Endothelial cell (in vitro differentiated cells): ENCODE measurements around the gene LIN7B. TPM values are rescaled to one million over a fixed set of nuclear protein-coding genes. Genes with fewer than 3 reads are reported as not detected.

Experiments used
- DNase-seq: peaks from one replicate; pipeline ENCODE4 v3.0.0; 2021; ENCODE audit warnings: low spot score
- H3K27ac Mint-ChIP-seq: one replicate; pipeline ENCODE4 v1.8.0; 2021; ENCODE audit warnings: mixed read lengths, inconsistent platforms; ENCODE audit not compliant: unreplicated experiment
- H3K27me3 Mint-ChIP-seq: one replicate; pipeline ENCODE4 v1.8.0; 2021; ENCODE audit warnings: mild to moderate bottlenecking, moderate library complexity, mixed read lengths, inconsistent platforms; ENCODE audit not compliant: unreplicated experiment
- H3K36me3 Mint-ChIP-seq: one replicate; pipeline ENCODE4 v1.8.0; 2021; ENCODE audit warnings: mild to moderate bottlenecking, low read depth, mixed read lengths, inconsistent platforms; ENCODE audit not compliant: unreplicated experiment
- H3K4me1 Mint-ChIP-seq: one replicate; pipeline ENCODE4 v1.8.0; 2021; ENCODE audit warnings: mild to moderate bottlenecking, mixed read lengths, inconsistent platforms; ENCODE audit not compliant: unreplicated experiment
- H3K4me3 Mint-ChIP-seq: one replicate; pipeline ENCODE4 v1.8.0; 2021; ENCODE audit warnings: mild to moderate bottlenecking, mixed read lengths, inconsistent platforms; ENCODE audit not compliant: unreplicated experiment
- H3K9me3 Mint-ChIP-seq: one replicate; pipeline ENCODE4 v1.8.0; 2021; ENCODE audit warnings: mixed read lengths, inconsistent platforms; ENCODE audit not compliant: unreplicated experiment
- total RNA-seq: library from RNA; stranded (reverse); fragmentation: NEBNext Ultra II Directional; extraction: Animal tissue kit (Norgen Biotek cat#: 25700); gene quantifications from one replicate; pipeline ENCODE4 v1.2.1, GENCODE V29; 2021; ENCODE audit not compliant: unreplicated experiment
- TF ChIP-seq, protein P1 (sequence below): fragments of 200-600 bp; sonication (generic); IDR thresholded peaks from one replicate; pipeline ENCODE4 v1.5.0; 2021; ENCODE audit warnings: antibody characterized with exemption; ENCODE audit not compliant: unreplicated experiment

Gene LIN7B
- total RNA-seq, 1 donor from 2014 or later = 5.8 TPM

- TF ChIP-seq, protein P1, sequence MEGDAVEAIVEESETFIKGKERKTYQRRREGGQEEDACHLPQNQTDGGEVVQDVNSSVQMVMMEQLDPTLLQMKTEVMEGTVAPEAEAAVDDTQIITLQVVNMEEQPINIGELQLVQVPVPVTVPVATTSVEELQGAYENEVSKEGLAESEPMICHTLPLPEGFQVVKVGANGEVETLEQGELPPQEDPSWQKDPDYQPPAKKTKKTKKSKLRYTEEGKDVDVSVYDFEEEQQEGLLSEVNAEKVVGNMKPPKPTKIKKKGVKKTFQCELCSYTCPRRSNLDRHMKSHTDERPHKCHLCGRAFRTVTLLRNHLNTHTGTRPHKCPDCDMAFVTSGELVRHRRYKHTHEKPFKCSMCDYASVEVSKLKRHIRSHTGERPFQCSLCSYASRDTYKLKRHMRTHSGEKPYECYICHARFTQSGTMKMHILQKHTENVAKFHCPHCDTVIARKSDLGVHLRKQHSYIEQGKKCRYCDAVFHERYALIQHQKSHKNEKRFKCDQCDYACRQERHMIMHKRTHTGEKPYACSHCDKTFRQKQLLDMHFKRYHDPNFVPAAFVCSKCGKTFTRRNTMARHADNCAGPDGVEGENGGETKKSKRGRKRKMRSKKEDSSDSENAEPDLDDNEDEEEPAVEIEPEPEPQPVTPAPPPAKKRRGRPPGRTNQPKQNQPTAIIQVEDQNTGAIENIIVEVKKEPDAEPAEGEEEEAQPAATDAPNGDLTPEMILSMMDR = no peak
- Mint-ChIP-seq H3K36me3 (peaks cover 23% of the 10 kb centered on the region), H3K4me3 (peak overlapping the region; percentile 52), H3K4me1 (peaks cover 28% of the 10 kb centered on the region), H3K9me3 (no peaks in the 10 kb centered on the region), H3K27ac (no peak overlapping the region), H3K27me3 (peaks cover 10% of the 10 kb centered on the region)
- DNase-seq = no peak
Measured at GRCh38 chr19:49160450-49161189, 46.5 kb downstream of the LIN7B start.

DNA sequence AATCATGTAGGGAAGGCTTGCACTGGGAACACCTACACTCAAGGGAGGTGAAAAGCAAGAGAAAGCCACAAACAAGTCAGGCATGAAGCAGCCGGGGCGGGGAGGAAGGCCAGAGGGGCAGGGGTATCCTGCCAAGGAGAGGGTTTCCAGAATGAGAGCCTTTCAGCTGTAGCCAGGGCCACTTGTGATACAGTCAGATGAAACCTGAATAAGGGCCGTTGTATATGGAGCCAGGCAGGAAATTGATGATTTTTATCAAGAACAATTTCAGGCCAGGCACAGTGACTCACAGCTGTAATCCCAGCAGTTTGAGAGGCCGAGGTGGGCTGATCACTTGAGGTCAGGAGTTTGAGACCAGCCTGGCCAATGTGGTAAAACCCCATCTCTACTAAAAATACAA, 47.8 kb downstream of the LIN7B start:
- Mint-ChIP-seq H3K27me3 (peaks cover 11% of the 10 kb centered on the region), H3K36me3 (peaks cover 27% of the 10 kb centered on the region), H3K9me3 (no peaks in the 10 kb centered on the region), H3K27ac (no peak overlapping the region), H3K4me1 (peaks cover 28% of the 10 kb centered on the region), H3K4me3 (no peak overlapping the region)
- TF ChIP-seq, protein P1 = no peak
- DNase-seq = no peak

DNA sequence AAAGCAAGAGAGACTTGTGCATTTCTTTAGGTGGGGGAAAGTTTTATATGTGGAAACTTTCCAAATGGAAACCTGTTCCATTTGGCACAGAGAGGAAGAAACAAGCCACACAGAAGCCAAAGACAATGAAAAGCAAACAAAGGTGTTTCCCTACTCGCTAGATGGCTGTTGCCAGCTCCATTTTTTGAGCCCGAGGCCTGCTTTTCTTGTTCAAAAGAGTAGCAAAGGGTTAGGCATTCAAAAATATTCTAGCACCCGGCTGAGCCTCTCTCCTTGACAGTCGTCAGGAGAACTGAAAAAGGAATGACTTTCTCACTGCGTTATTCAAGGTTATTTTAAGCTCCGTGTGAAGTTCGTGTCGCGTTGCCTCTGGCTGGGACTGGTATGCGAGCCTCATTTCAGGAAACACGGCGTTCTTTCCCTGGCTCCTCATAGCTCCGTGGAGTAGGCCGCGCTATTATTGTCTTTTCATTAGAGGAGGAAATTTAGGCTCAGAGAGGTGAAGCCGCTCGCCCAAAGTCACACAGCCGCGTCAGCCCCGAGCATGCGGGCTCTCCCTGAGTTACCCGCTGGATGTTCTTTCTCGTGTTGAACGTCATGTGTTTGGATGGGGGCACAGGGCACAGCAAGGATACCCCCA, 51.1 kb downstream of the LIN7B start:
- TF ChIP-seq, protein P1 = no peak
- Mint-ChIP-seq H3K36me3 (peaks cover 21% of the 10 kb centered on the region), H3K9me3 (no peaks in the 10 kb centered on the region), H3K4me3 (no peak overlapping the region), H3K27me3 (peaks cover 6% of the 10 kb centered on the region), H3K27ac (peak overlapping the region; percentile 87), H3K4me1 (peaks cover 15% of the 10 kb centered on the region)
- no peak for DNase-seq

- H3K9me3 Mint-ChIP-seq = no peaks in the 10 kb centered on the region
- H3K27ac Mint-ChIP-seq = no peak overlapping the region
- H3K27me3 Mint-ChIP-seq = peaks cover 3% of the 10 kb centered on the region
- H3K4me3 Mint-ChIP-seq = no peak overlapping the region
- peaks cover 19% of the 10 kb centered on the region for H3K36me3 Mint-ChIP-seq
- DNase-seq = no peak
- TF ChIP-seq, protein P1 = no peak
- peaks cover 15% of the 10 kb centered on the region for H3K4me1 Mint-ChIP-seq
Measured at GRCh38 chr19:49165865-49166301, 51.7 kb downstream of the LIN7B start.

DNA sequence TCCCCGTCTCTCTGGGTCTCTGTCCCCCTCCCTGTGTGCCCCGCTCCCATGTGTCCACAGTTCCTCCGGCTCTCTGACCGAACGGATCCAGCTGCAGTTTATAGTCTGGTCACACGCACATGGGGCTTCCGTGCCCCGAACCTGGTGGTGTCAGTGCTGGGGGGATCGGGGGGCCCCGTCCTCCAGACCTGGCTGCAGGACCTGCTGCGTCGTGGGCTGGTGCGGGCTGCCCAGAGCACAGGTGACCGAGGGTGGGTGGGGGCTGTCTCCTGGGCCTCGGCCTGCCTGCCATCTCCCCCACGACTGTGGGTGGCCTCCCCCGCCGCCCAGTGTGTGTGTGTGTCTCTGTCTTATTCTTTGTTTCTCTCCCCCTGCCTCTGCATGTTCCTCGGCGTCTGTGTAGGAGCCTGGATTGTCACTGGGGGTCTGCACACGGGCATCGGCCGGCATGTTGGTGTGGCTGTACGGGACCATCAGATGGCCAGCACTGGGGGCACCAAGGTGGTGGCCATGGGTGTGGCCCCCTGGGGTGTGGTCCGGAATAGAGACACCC, 53.8 kb downstream of the LIN7B start:
- H3K27ac Mint-ChIP-seq = no peak overlapping the region
- peaks cover 15% of the 10 kb centered on the region for H3K4me1 Mint-ChIP-seq
- TF ChIP-seq, protein P1 = no peak
- H3K4me3 Mint-ChIP-seq = peak overlapping the region; percentile 47
- peaks cover 3% of the 10 kb centered on the region for H3K27me3 Mint-ChIP-seq
- H3K9me3 Mint-ChIP-seq = no peaks in the 10 kb centered on the region
- H3K36me3 Mint-ChIP-seq = peaks cover 19% of the 10 kb centered on the region
- no peak for DNase-seq
